GM12878 (cell line): ENCODE data around the gene SEC63. TPM values are rescaled to one million over a fixed set of nuclear protein-coding genes. Genes with fewer than 3 reads are reported as not detected.

ENCODE experiments used
- ATAC-seq: fragments of 200-7000 bp; cut with Tn5 transposase; 3 replicates; pipeline ENCODE4 v1.9.1; 2020; ENCODE audit warnings: mild to moderate bottlenecking, moderate library complexity
- BruUV-seq: library from RNA; stranded (reverse); fragments of 400-500 nt; replicated peaks from 2 replicates; lab custom pipeline; 2021; lab: Mats Ljungman, UMichigan
- CTCF ChIA-PET: fragments of 300-600 bp; sonication (Branson Sonifier 250); formaldehyde crosslinking; extraction: SDS; loops from one replicate; lab custom pipeline; 2021; ENCODE audit warnings: inconsistent platforms; lab: Yijun Ruan, JAX
- POLR2A ChIA-PET: fragments of 350-600 bp; formaldehyde crosslinking; extraction: SDS; loops from one replicate; lab custom pipeline; 2021; ENCODE audit warnings: inconsistent platforms; lab: Charles Lee
- RAD21 ChIA-PET: fragments of 300-600 bp; sonication (Branson Sonifier 250); formaldehyde crosslinking; loops from one replicate; lab custom pipeline; 2023; ENCODE audit warnings: antibody characterized with exemption; ENCODE audit not compliant: unreplicated experiment; lab: Charles Lee
- SMC1A ChIA-PET: fragments of 300-600 bp; sonication (Branson Sonifier 250); formaldehyde crosslinking; loops from one replicate; lab custom pipeline; 2023; ENCODE audit not compliant: unreplicated experiment, uncharacterized antibody; lab: Charles Lee
- DNase-seq: peaks from one replicate; pipeline ENCODE4 v3.0.0-alpha.2; 2011; ENCODE audit warnings: low read depth, low spot score
- FAIRE-seq: peaks from 3 replicates; lab custom pipeline; 2011; peaks lifted over from hg19 to GRCh38; lab: Jason Lieb, UNC
- H2AFZ ChIP-seq: 2 replicates; pipeline ENCODE4 v1.6.0; 2011; ENCODE audit warnings: low read depth, low read length, control low read depth; ENCODE audit not compliant: control insufficient read depth
- H3K27ac ChIP-seq: 2 replicates; pipeline ENCODE4 v1.5.1; 2011; ENCODE audit warnings: control low read depth; ENCODE audit not compliant: control insufficient read depth, insufficient read depth
- H3K27me3 ChIP-seq, 2 experiments: replicated peaks in 1 of 2; 2 replicates each; pipeline versions ENCODE4 v1.6.0 to v1.6.1; 2011; ENCODE audit warnings: low read length in 1 of 2; ENCODE audit not compliant: control insufficient read depth in 2 of 2, insufficient read depth in 2 of 2
- H3K36me3 ChIP-seq, 2 experiments: 2 replicates each; pipeline ENCODE4 v1.5.1; 2011; ENCODE audit warnings: low read length in 1 of 2; ENCODE audit not compliant: control insufficient read depth in 2 of 2, insufficient read depth in 2 of 2
- H3K4me1 ChIP-seq: 2 replicates; pipeline ENCODE4 v1.6.1; 2011; ENCODE audit warnings: mild to moderate bottlenecking, low read length, moderate library complexity, mixed read lengths; ENCODE audit not compliant: control insufficient read depth, insufficient read depth
- H3K4me2 ChIP-seq: 2 replicates; pipeline ENCODE4 v1.6.0; 2011; ENCODE audit warnings: control low read depth; ENCODE audit not compliant: control insufficient read depth, insufficient read depth
- H3K4me3 ChIP-seq: fragments of 200-600 bp; sonication (generic); 2 replicates; pipeline ENCODE4 v1.5.1; 2016
- H3K79me2 ChIP-seq: 2 replicates; pipeline ENCODE4 v1.6.0; 2011; ENCODE audit warnings: low read length; ENCODE audit not compliant: control insufficient read depth, insufficient read depth
- H3K9ac ChIP-seq: 2 replicates; pipeline ENCODE4 v1.8.0; 2011; ENCODE audit warnings: low read length, control low read depth, mixed read lengths; ENCODE audit not compliant: control insufficient read depth, insufficient read depth
- H3K9me3 ChIP-seq: replicated peaks from 3 replicates; pipeline ENCODE4 v1.5.1; 2011; ENCODE audit warnings: mild to moderate bottlenecking, low read length; ENCODE audit not compliant: control insufficient read depth, insufficient read depth
- H4K20me1 ChIP-seq: 2 replicates; pipeline ENCODE4 v1.6.0; 2011; ENCODE audit not compliant: control insufficient read depth, insufficient read depth
- FOS ChIP-seq: IDR thresholded peaks from 3 replicates; pipeline ENCODE4 v1.6.1; 2011; ENCODE audit warnings: borderline replicate concordance; ENCODE audit not compliant: insufficient read length; ENCODE audit errors: extremely low read depth
- GABPA ChIP-seq: IDR thresholded peaks from 2 replicates; pipeline ENCODE4 v1.6.1; 2014; ENCODE audit warnings: antibody characterized with exemption, low read depth, mild to moderate bottlenecking, inconsistent platforms
- IKZF1 ChIP-seq: fragments of 450-650 bp; conservative IDR thresholded peaks from 2 replicates; pipeline ENCODE4 v1.6.1; 2017; ENCODE audit warnings: antibody characterized with exemption, mild to moderate bottlenecking
- IKZF2 ChIP-seq, 2 experiments: fragments of 450-650 bp; IDR thresholded peaks; 2 replicates each; pipeline ENCODE4 v1.6.1; 2017; ENCODE audit warnings: mild to moderate bottlenecking in 2 of 2, moderate library complexity in 2 of 2
- MEF2A ChIP-seq: IDR thresholded peaks from 2 replicates; pipeline ENCODE4 v1.6.1; 2011; ENCODE audit warnings: low read depth, mild to moderate bottlenecking, low read length, moderate library complexity; ENCODE audit not compliant: insufficient read depth
- MYB ChIP-seq: fragments of 150-350 bp; IDR thresholded peaks from 2 replicates; pipeline ENCODE4 v1.6.1; 2014; ENCODE audit warnings: mild to moderate bottlenecking, low read depth, low read length, borderline replicate concordance
- MYC ChIP-seq: IDR thresholded peaks from 2 replicates; pipeline ENCODE4 v1.6.1; 2011; ENCODE audit warnings: mild to moderate bottlenecking, low read length, moderate library complexity, inconsistent platforms; ENCODE audit not compliant: insufficient read depth, insufficient replicate concordance, insufficient read length, severe bottlenecking
- NBN ChIP-seq: fragments of 450-650 bp; IDR thresholded peaks from 2 replicates; pipeline ENCODE4 v1.6.1; 2016
- PAX8 ChIP-seq: fragments of 450-650 bp; IDR thresholded peaks from 2 replicates; pipeline ENCODE4 v1.6.1; 2017; ENCODE audit warnings: mild to moderate bottlenecking, moderate library complexity
- RCOR1 ChIP-seq: conservative IDR thresholded peaks from 2 replicates; pipeline ENCODE4 v1.6.1; 2012; ENCODE audit warnings: low read depth, low read length, improper control_type of control experiment
- RFX5 ChIP-seq: IDR thresholded peaks from 2 replicates; pipeline ENCODE4 v1.6.1; 2011; ENCODE audit warnings: low read depth, low read length, improper control_type of control experiment
- RUNX3 ChIP-seq: IDR thresholded peaks from 2 replicates; pipeline ENCODE4 v1.6.1; 2012; ENCODE audit warnings: low read length, inconsistent platforms
- ZNF24 ChIP-seq: fragments of 450-650 bp; IDR thresholded peaks from 2 replicates; pipeline ENCODE4 v1.6.1; 2017; ENCODE audit warnings: antibody characterized with exemption, mild to moderate bottlenecking
- ZNF384 ChIP-seq: IDR thresholded peaks from 2 replicates; pipeline ENCODE4 v1.6.1; 2012; ENCODE audit warnings: low read depth, mild to moderate bottlenecking, low read length, improper control_type of control experiment, borderline replicate concordance
- WGBS: methylation state at CpG from one replicate; pipeline ENCODE4 v1.1.6; 2016; ENCODE audit warnings: low lambda C conversion rate; ENCODE audit not compliant: insufficient replicate concordance, insufficient coverage; ENCODE audit errors: missing lambda C conversion rate; 5-methylcytosine and 5-hydroxymethylcytosine counted together
- in situ Hi-C: fragments of 300-500 bp; cut with MboI; formaldehyde crosslinking; loops from 9 replicates; pipeline ENCODE4 v1.14.3; 2018; ENCODE audit warnings: mixed read lengths
- intact Hi-C: fragments of 100-400 bp; cut with micrococcal nuclease; formaldehyde crosslinking; loops from one replicate; pipeline ENCODE4 v1.14.2; 2022; ENCODE audit not compliant: unreplicated experiment
- polyA plus RNA-seq, 11 experiments: library from polyadenylated mRNA; depleted of rRNA in 4 of 11; unstranded in 6 of 11; stranded (reverse) in 5 of 11; fragments of >200 nt; fragmentation: Nextera tagmentation in 4 of 11; fragmentation: Illumina TruSeq in 1 of 11; extraction: Ambion mirVana in 4 of 11; extraction: Trizol in 1 of 11; gene quantifications; 1 replicate in 1 of 11; 2 replicates in 10 of 11; pipeline versions ENCODE4 v1.2.1 to v1.2.3, GENCODE V29; 2011 to 2016; ENCODE audit warnings: inconsistent platforms in 2 of 11, missing spikeins in 2 of 11, low read depth in 1 of 11
- total RNA-seq, 4 experiments: library from RNA; depleted of rRNA in 3 of 4; stranded (reverse); fragments of >200 nt in 3 of 4; fragmentation: Illumina TruSeq in 1 of 4; extraction: Trizol in 1 of 4; gene quantifications; 2 replicates each; pipeline versions ENCODE4 v1.2.1 to v1.2.3, GENCODE V29; 2013 to 2021

Gene SEC63
- total and polyA plus RNA-seq, 10 of the 15 experiments (the other 5 are each of a cell fraction or from before 2014, with no cell fraction given), result 10.1 to 87.0 (median 34.3) TPM

DNA sequence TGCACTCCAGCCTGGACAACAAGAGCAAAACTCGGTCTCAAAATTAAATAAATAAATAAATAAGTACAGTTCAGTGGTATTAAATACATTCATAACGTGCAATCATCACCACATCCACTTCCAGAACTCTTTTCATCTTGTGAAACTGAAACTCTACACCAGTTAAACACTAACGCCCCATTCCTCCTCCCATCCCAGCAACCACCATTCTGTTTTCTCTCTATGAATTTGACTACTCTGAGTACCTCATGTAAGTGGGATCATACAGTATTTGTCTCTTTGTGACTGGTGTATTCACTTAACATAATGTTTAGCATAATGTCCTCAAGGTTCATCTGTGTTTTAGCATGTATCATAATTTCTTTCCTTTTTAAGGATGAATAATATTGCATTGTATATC, 104.8 kb downstream of the SEC63 start:
- no peaks in the 10 kb centered on the region for H3K9me3 ChIP-seq
- H3K4me3 ChIP-seq, result no peak overlapping the region
- no peak overlapping the region for H2AFZ ChIP-seq
- RAD21 ChIA-PET, result no interaction called here
- TF ChIP-seq RUNX3 (peak; percentile 32; the same call in 1 of the 2 replicates), MYB (no peak), PAX8 (no peak), ZNF384 (no peak), IKZF2 (IDR thresholded peaks at IDR 0.05) (peak in 1 of 2 experiments; percentile 24; a peak in 1 of 4 replicates)
- BruUV-seq, result no TSS peak
- CTCF ChIA-PET, result no interaction called here
- no peaks in the 10 kb centered on the region for H4K20me1 ChIP-seq
- H3K79me2 ChIP-seq, result no peaks in the 10 kb centered on the region
- H3K4me2 ChIP-seq, result no peak overlapping the region
- SMC1A ChIA-PET, result no interaction called here
- DNase-seq (no peak), ATAC-seq (peak; percentile 19; the same call in 1 of the 3 replicates), FAIRE-seq (no peak)
- no peak overlapping the region for H3K9ac ChIP-seq
- no peak overlapping the region for H3K27ac ChIP-seq
- intact Hi-C loops, result no loop called here
- H3K27me3 ChIP-seq, result no peaks in the 10 kb centered on the region; a peak in 1 of 4 replicates
- H3K4me1 ChIP-seq, result no peaks in the 10 kb centered on the region
- H3K36me3 ChIP-seq, result no peaks in the 10 kb centered on the region
- POLR2A ChIA-PET, result no interaction called here
- 25% methylated on average over 3 of the region's 3 CpGs for WGBS
- in situ Hi-C loops, result no loop called here

DNA sequence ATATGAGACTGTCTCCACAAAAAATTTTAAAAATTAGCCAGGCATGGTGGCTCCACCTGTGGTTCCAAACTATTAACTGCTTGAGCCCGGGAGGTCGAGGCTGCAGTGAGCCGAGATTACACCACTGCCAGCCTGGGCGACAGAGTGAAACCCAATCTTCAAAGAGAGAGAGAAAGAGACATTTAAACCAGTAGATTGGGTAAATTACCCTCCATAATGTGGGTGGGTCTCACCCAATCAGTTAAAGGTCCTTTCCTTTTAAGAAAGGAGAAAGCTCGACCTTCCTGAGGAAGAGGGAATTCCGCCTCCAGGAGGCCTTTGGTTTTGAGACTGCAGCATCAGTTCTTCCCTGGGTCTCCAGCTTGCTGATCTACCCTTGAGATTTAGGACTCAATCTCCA, 108.7 kb downstream of the SEC63 start:
- Histone ChIP-seq H3K27me3 (peaks cover 1 to 3% of the 10 kb centered on the region in 2 experiments; a peak in 3 of 4 replicates), H4K20me1 (no peaks in the 10 kb centered on the region), H3K4me1 (no peaks in the 10 kb centered on the region), H3K27ac (no peak overlapping the region), H3K36me3 (no peaks in the 10 kb centered on the region), H2AFZ (no peak overlapping the region), H3K9ac (no peak overlapping the region), H3K79me2 (no peaks in the 10 kb centered on the region), H3K4me3 (no peak overlapping the region), H3K4me2 (no peak overlapping the region), H3K9me3 (no peaks in the 10 kb centered on the region)
- SMC1A ChIA-PET, result interaction anchor here (1.2 to 3.6 kb wide), 9 partner anchors 20 to 174 kb away, joined by 3 to 30 read pairs (median 9); partner anchors contain the start of gene SCML4
- no peak for TF ChIP-seq NBN
- no peak for TF ChIP-seq RCOR1
- TF ChIP-seq FOS, result no peak
- no peak for TF ChIP-seq ZNF24
- TF ChIP-seq MYC, result no peak
- no peak for TF ChIP-seq MEF2A
- no peak for TF ChIP-seq GABPA
- TF ChIP-seq IKZF2 (IDR thresholded peaks at IDR 0.05), result no peak
- TF ChIP-seq IKZF1, result no peak
- TF ChIP-seq RFX5, result no peak
- FAIRE-seq (no peak), ATAC-seq (no peak), DNase-seq (no peak)
- in situ Hi-C loops (loop anchor here (5.0 kb wide), 1 partner anchor 177 kb away; no protein-coding TSS in a partner anchor), intact Hi-C loops (loop anchor here (10.0 kb wide), 1 partner anchor 145 kb away; no protein-coding TSS in a partner anchor)
- BruUV-seq, result no TSS peak
- RAD21 ChIA-PET, result interaction anchor here (1.0 to 2.9 kb wide), 3 partner anchors 43 to 200 kb away, joined by 4 to 27 read pairs (median 5); no protein-coding TSS in a partner anchor
- POLR2A ChIA-PET, result no interaction called here
- 37% methylated on average over 6 of the region's 6 CpGs for WGBS
- CTCF ChIA-PET, result interaction anchor here (1.0 to 4.5 kb wide), 18 partner anchors 11 to 208 kb away, joined by 3 to 47 read pairs (median 8); no protein-coding TSS in a partner anchor
